Neural cell (in vitro differentiated cells): ENCODE results near the gene DNAJB8. TPM values are rescaled to one million over a fixed set of nuclear protein-coding genes. Genes with fewer than 3 reads are reported as not detected.

Experiments
- H2AFZ ChIP-seq: fragments of 200-600, 300-800 bp; sonication (generic), shearing (Covaris generic); 2 replicates; pipeline ENCODE4 v1.6.0; 2014; ENCODE audit warnings: low read depth, mild to moderate bottlenecking, antibody characterized with exemption, low read length, moderate library complexity
- H3F3A ChIP-seq: fragments of 200-600 bp; shearing (Covaris generic); 2 replicates; pipeline ENCODE4 v1.6.1; 2016; ENCODE audit warnings: mild to moderate bottlenecking, moderate library complexity, mixed read lengths, antibody characterized with exemption, low read length; ENCODE audit not compliant: insufficient read depth, poor library complexity, severe bottlenecking
- H3K27ac ChIP-seq: fragments of 200-600, 300-800 bp; sonication (generic), shearing (Covaris generic); 2 replicates; pipeline ENCODE4 v1.5.1; 2014; ENCODE audit warnings: mild to moderate bottlenecking, low read length, moderate library complexity
- H3K27me3 ChIP-seq: fragments of 300-800, 200-600 bp; sonication (generic), shearing (Covaris generic); 2 replicates; pipeline ENCODE4 v1.6.0; 2014; ENCODE audit warnings: mild to moderate bottlenecking, low read depth, low read length, moderate library complexity; ENCODE audit not compliant: insufficient read depth
- H3K36me3 ChIP-seq: fragments of 300-800, 200-600 bp; sonication (generic), shearing (Covaris generic); 2 replicates; pipeline ENCODE4 v1.5.1; 2014; ENCODE audit warnings: mild to moderate bottlenecking, antibody characterized with exemption, low read length, moderate library complexity; ENCODE audit not compliant: insufficient read depth
- H3K4me2 ChIP-seq: fragments of 300-800, 200-600 bp; sonication (generic), shearing (Covaris generic); 2 replicates; pipeline ENCODE4 v1.6.0; 2014; ENCODE audit warnings: mild to moderate bottlenecking, low read length
- H3K4me3 ChIP-seq: fragments of 300-800, 200-600 bp; sonication (generic), shearing (Covaris generic); 2 replicates; pipeline ENCODE4 v1.5.1; 2014; ENCODE audit warnings: mild to moderate bottlenecking, low read length, moderate library complexity
- H3K79me2 ChIP-seq: fragments of 200-600 bp; shearing (Covaris generic); replicated peaks from 2 replicates; pipeline ENCODE4 v1.6.0; 2014; ENCODE audit warnings: mild to moderate bottlenecking, low read length, moderate library complexity; ENCODE audit not compliant: insufficient read depth
- H3K9ac ChIP-seq: fragments of 300-800, 200-600 bp; sonication (generic), shearing (Covaris generic); 2 replicates; pipeline ENCODE4 v1.6.1; 2016; ENCODE audit warnings: mild to moderate bottlenecking, low read length, mixed read lengths
- H3K9me2 ChIP-seq: fragments of 200-600 bp; shearing (Covaris generic); 2 replicates; pipeline ENCODE4 v1.6.1; 2016; ENCODE audit warnings: mild to moderate bottlenecking, low read length, mixed read lengths; ENCODE audit not compliant: insufficient read depth
- H3K9me3 ChIP-seq: fragments of 200-600, 300-800 bp; sonication (generic), shearing (Covaris generic); 2 replicates; pipeline ENCODE4 v1.6.1; 2016; ENCODE audit warnings: mild to moderate bottlenecking, mixed run types, low read length, moderate library complexity, mixed read lengths
- H4K20me1 ChIP-seq: fragments of 200-600 bp; shearing (Covaris generic); 2 replicates; pipeline ENCODE4 v1.6.1; 2016; ENCODE audit warnings: mild to moderate bottlenecking, mixed run types; ENCODE audit not compliant: insufficient read depth
- CTCF ChIP-seq: fragments of 450-650 bp; IDR thresholded peaks from 2 replicates; pipeline ENCODE4 v1.5.1; 2014; ENCODE audit warnings: antibody characterized with exemption, mild to moderate bottlenecking, moderate library complexity; ENCODE audit not compliant: poor library complexity, severe bottlenecking
- EP300 ChIP-seq: fragments of 450-650 bp; conservative IDR thresholded peaks from 2 replicates; pipeline ENCODE4 v1.6.1; 2014; ENCODE audit warnings: antibody characterized with exemption, mild to moderate bottlenecking, moderate library complexity; ENCODE audit not compliant: poor library complexity, severe bottlenecking
- EZH2 ChIP-seq: fragments of 200-600, 300-800 bp; shearing (Covaris generic), sonication (generic); IDR thresholded peaks from 2 replicates; pipeline ENCODE4 v1.6.1; 2014; ENCODE audit warnings: antibody characterized with exemption, low read length, borderline replicate concordance, mild to moderate bottlenecking; ENCODE audit not compliant: insufficient read depth, poor library complexity, severe bottlenecking
- MXI1 ChIP-seq: fragments of 450-650 bp; conservative IDR thresholded peaks from 2 replicates; pipeline ENCODE4 v1.6.1; 2014; ENCODE audit warnings: antibody characterized with exemption, mild to moderate bottlenecking; ENCODE audit not compliant: poor library complexity, severe bottlenecking
- POLR2AphosphoS5 ChIP-seq: IDR thresholded peaks from 2 replicates; pipeline ENCODE4 v1.6.1; 2012
- RAD21 ChIP-seq: fragments of 450-650 bp; conservative IDR thresholded peaks from 2 replicates; pipeline ENCODE4 v1.6.1; 2014; ENCODE audit warnings: antibody characterized with exemption, mild to moderate bottlenecking, moderate library complexity
- REST ChIP-seq: IDR thresholded peaks from 2 replicates; pipeline ENCODE4 v1.6.1; 2012; ENCODE audit warnings: borderline replicate concordance
- SMC3 ChIP-seq: fragments of 450-650 bp; conservative IDR thresholded peaks from 2 replicates; pipeline ENCODE4 v1.6.1; 2014; ENCODE audit warnings: antibody characterized with exemption, mild to moderate bottlenecking, moderate library complexity; ENCODE audit not compliant: poor library complexity
- TAF1 ChIP-seq: IDR thresholded peaks from 2 replicates; pipeline ENCODE4 v1.6.1; 2012; ENCODE audit warnings: low read depth
- polyA plus RNA-seq: library from polyadenylated mRNA; depleted of rRNA; stranded (reverse); fragments of >200 nt; gene quantifications from 2 replicates; pipeline ENCODE4 v1.2.3, GENCODE V29; 2014

The DNAJB8 gene
- polyA plus RNA-seq, 1 donor from 2014 or later = not detected

GRCh38 chr3:128481438-128481942 is 14.8 kb upstream of the DNAJB8 start:
- Histone ChIP-seq H3K36me3 (no peaks in the 10 kb centered on the region), H4K20me1 (no peaks in the 10 kb centered on the region), H3K79me2 (no peaks in the 10 kb centered on the region), H3K4me3 (no peak overlapping the region), H3K9me3 (no peaks in the 10 kb centered on the region), H2AFZ (no peak overlapping the region), H3K4me2 (no peak overlapping the region), H3K27me3 (peaks cover 89% of the 10 kb centered on the region), H3K9me2 (no peaks in the 10 kb centered on the region), H3K27ac (no peak overlapping the region), H3F3A (no peaks in the 10 kb centered on the region), H3K9ac (no peak overlapping the region)
- TF ChIP-seq REST = no peak

- Histone ChIP-seq H3K9me2 (no peaks in the 10 kb centered on the region), H3K79me2 (no peaks in the 10 kb centered on the region), H4K20me1 (no peaks in the 10 kb centered on the region), H3K4me3 (no peak overlapping the region), H3K27ac (no peak overlapping the region), H2AFZ (no peak overlapping the region), H3F3A (no peaks in the 10 kb centered on the region), H3K9ac (no peak overlapping the region), H3K9me3 (no peaks in the 10 kb centered on the region), H3K27me3 (peaks cover 83% of the 10 kb centered on the region), H3K36me3 (no peaks in the 10 kb centered on the region), H3K4me2 (no peak overlapping the region)
- TF ChIP-seq SMC3 (no peak), REST (no peak), POLR2AphosphoS5 (no peak), RAD21 (no peak), TAF1 (no peak), EP300 (no peak), MXI1 (no peak), EZH2 (no peak), CTCF (no peak)
These were observed 14.2 kb upstream of the DNAJB8 start for GRCh38 chr3:128480717-128481437.
